T-helper 2 cell treated with Interferon-gamma antibody and Interleukin-4, amounts not matched to agents 5 μg/mL and 100 μg/mL, for 36 hours (primary cell): ENCODE results near the gene ZC3H7B.

ENCODE experiments used
- DNase-seq: peaks from one replicate; pipeline ENCODE4 v3.0.0; 2021; ENCODE audit warnings: low spot score
- H3K27ac Mint-ChIP-seq: one replicate; pipeline ENCODE4 v1.8.0; 2021; ENCODE audit warnings: mild to moderate bottlenecking, mixed read lengths
- H3K27me3 Mint-ChIP-seq: one replicate; pipeline ENCODE4 v1.8.0; 2021; ENCODE audit warnings: low read depth, mixed read lengths
- H3K36me3 Mint-ChIP-seq: one replicate; pipeline ENCODE4 v1.8.0; 2021; ENCODE audit warnings: low read depth, mixed read lengths
- H3K4me1 Mint-ChIP-seq: one replicate; pipeline ENCODE4 v1.8.0; 2021; ENCODE audit warnings: low read depth, mixed read lengths
- H3K4me3 Mint-ChIP-seq: one replicate; pipeline ENCODE4 v1.8.0; 2022; ENCODE audit warnings: mild to moderate bottlenecking, moderate library complexity, mixed read lengths
- H3K9me3 Mint-ChIP-seq: one replicate; pipeline ENCODE4 v1.8.0; 2021; ENCODE audit warnings: mixed read lengths

The ZC3H7B gene

GRCh38 chr22:41300661-41301060, 664 bp upstream of the ZC3H7B start:
- no peak for DNase-seq
- H3K4me1 Mint-ChIP-seq, result peaks cover 23% of the 10 kb centered on the region
- no peaks in the 10 kb centered on the region for H3K27me3 Mint-ChIP-seq
- peak overlapping the region; percentile 71 for H3K4me3 Mint-ChIP-seq
- peaks cover 3% of the 10 kb centered on the region for H3K36me3 Mint-ChIP-seq
- no peaks in the 10 kb centered on the region for H3K9me3 Mint-ChIP-seq
- peak overlapping the region; percentile 21 for H3K27ac Mint-ChIP-seq

GRCh38 chr22:41302021-41302767, 869 bp downstream of the ZC3H7B start:
- peak overlapping the region; percentile 71 for H3K4me3 Mint-ChIP-seq
- peaks cover 26% of the 10 kb centered on the region for H3K4me1 Mint-ChIP-seq
- DNase-seq, result no peak
- peak overlapping the region; percentile 74 for H3K27ac Mint-ChIP-seq
- H3K9me3 Mint-ChIP-seq, result no peaks in the 10 kb centered on the region
- H3K27me3 Mint-ChIP-seq, result no peaks in the 10 kb centered on the region
- peaks cover 3% of the 10 kb centered on the region for H3K36me3 Mint-ChIP-seq

DNA sequence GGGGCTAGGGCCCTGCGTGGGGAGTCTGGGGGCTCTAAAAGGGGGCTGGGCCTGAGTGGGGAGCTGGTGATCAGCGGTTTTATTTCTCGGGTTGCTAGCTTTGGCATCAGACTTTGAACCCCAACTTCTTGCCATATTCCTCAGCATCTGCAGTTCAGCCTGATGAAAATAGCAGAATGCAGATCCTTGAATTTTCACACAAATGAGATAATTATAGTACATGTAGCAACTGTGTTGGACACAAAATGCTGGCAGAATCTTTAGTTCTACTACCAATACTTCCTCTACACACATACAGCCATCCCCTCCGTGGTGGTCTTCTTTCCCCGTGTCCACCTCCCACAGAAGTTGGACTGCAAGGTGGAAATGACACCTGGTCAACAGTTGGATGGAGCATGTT, 1.5 kb downstream of the ZC3H7B start:
- H3K36me3 Mint-ChIP-seq, result peaks cover 3% of the 10 kb centered on the region
- no peak for DNase-seq
- peaks cover 26% of the 10 kb centered on the region for H3K4me1 Mint-ChIP-seq
- peak overlapping the region; percentile 65 for H3K4me3 Mint-ChIP-seq
- peak overlapping the region; percentile 74 for H3K27ac Mint-ChIP-seq
- no peaks in the 10 kb centered on the region for H3K27me3 Mint-ChIP-seq
- no peaks in the 10 kb centered on the region for H3K9me3 Mint-ChIP-seq

DNA sequence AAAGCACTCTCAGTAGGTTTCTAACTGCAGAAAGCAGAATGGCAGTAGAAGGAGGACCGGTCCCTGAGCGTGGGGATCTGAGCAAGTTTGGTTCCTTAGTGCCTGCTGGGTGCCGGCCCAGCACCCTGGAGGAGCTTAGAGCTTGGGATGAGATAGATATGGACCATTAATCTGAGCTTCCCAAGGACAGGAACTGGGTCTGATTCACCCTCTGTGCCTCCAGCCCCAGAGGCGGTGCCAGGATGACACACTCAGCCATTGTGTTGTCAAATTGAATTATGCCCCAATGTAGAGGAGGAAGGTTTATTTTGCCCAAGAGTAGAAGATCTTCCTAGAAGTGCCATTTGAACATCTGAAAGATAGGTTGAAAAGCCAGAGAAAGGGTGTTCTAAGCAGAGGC, 4.3 kb downstream of the ZC3H7B start:
- DNase-seq, result no peak
- Mint-ChIP-seq H3K27ac (peak overlapping the region; percentile 21), H3K9me3 (no peaks in the 10 kb centered on the region), H3K4me1 (peaks cover 28% of the 10 kb centered on the region), H3K4me3 (no peak overlapping the region), H3K36me3 (peaks cover 8% of the 10 kb centered on the region), H3K27me3 (no peaks in the 10 kb centered on the region)

- H3K27me3 Mint-ChIP-seq, result no peaks in the 10 kb centered on the region
- no peak for DNase-seq
- H3K9me3 Mint-ChIP-seq, result no peaks in the 10 kb centered on the region
- no peak overlapping the region for H3K27ac Mint-ChIP-seq
- peaks cover 25% of the 10 kb centered on the region for H3K4me1 Mint-ChIP-seq
- H3K4me3 Mint-ChIP-seq, result no peak overlapping the region
- peaks cover 11% of the 10 kb centered on the region for H3K36me3 Mint-ChIP-seq
Measured at GRCh38 chr22:41308054-41308453, 6.7 kb downstream of the ZC3H7B start.

GRCh38 chr22:41308544-41308947, 7.2 kb downstream of the ZC3H7B start:
- Mint-ChIP-seq H3K9me3 (no peaks in the 10 kb centered on the region), H3K4me1 (peaks cover 21% of the 10 kb centered on the region), H3K36me3 (peaks cover 11% of the 10 kb centered on the region), H3K4me3 (no peak overlapping the region), H3K27me3 (no peaks in the 10 kb centered on the region), H3K27ac (peak overlapping the region; percentile 65)
- no peak for DNase-seq

DNA sequence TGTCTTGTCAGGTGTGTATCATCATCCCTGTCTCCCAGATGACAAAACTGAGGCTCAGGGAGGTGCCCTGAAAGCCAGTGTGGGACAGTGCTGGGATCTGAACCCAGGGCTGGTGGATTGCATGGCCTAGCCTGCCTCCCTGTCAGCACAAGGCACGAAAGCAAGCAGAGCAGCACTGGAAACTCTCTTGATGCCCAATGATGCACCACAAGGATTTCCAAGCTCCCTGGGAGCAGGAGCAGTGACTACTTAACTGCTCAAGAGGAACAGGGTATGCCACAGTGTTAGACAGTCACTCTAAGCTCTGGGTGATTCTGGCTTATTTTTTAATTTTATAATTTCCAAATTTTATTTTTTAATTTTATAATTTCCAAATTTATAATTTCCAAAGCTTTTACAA, 9.0 kb downstream of the ZC3H7B start:
- Mint-ChIP-seq H3K4me1 (peaks cover 15% of the 10 kb centered on the region), H3K36me3 (peaks cover 8% of the 10 kb centered on the region), H3K4me3 (no peak overlapping the region), H3K9me3 (no peaks in the 10 kb centered on the region), H3K27me3 (no peaks in the 10 kb centered on the region), H3K27ac (no peak overlapping the region)
- no peak for DNase-seq

GRCh38 chr22:41311487-41311886, 10.2 kb downstream of the ZC3H7B start:
- H3K36me3 Mint-ChIP-seq, result peaks cover 8% of the 10 kb centered on the region
- no peaks in the 10 kb centered on the region for H3K9me3 Mint-ChIP-seq
- no peak overlapping the region for H3K4me3 Mint-ChIP-seq
- peak overlapping the region; percentile 51 for H3K27ac Mint-ChIP-seq
- H3K27me3 Mint-ChIP-seq, result no peaks in the 10 kb centered on the region
- no peak for DNase-seq
- peaks cover 10% of the 10 kb centered on the region for H3K4me1 Mint-ChIP-seq

- Mint-ChIP-seq H3K36me3 (peaks cover 7% of the 10 kb centered on the region), H3K4me3 (no peak overlapping the region), H3K27me3 (no peaks in the 10 kb centered on the region), H3K4me1 (peaks cover 12% of the 10 kb centered on the region), H3K9me3 (no peaks in the 10 kb centered on the region), H3K27ac (no peak overlapping the region)
- no peak for DNase-seq
Measured at GRCh38 chr22:41314821-41315220, 13.5 kb downstream of the ZC3H7B start.

GRCh38 chr22:41315586-41315985, 14.3 kb downstream of the ZC3H7B start:
- Mint-ChIP-seq H3K36me3 (peaks cover 9% of the 10 kb centered on the region), H3K9me3 (no peaks in the 10 kb centered on the region), H3K27ac (no peak overlapping the region), H3K4me3 (no peak overlapping the region), H3K4me1 (peaks cover 12% of the 10 kb centered on the region), H3K27me3 (no peaks in the 10 kb centered on the region)
- no peak for DNase-seq

- no peak for DNase-seq
- Mint-ChIP-seq H3K4me3 (no peak overlapping the region), H3K36me3 (peaks cover 20% of the 10 kb centered on the region), H3K27me3 (no peaks in the 10 kb centered on the region), H3K9me3 (no peaks in the 10 kb centered on the region), H3K27ac (no peak overlapping the region), H3K4me1 (peaks cover 5% of the 10 kb centered on the region)
Measured at GRCh38 chr22:41320416-41321240, 19.3 kb downstream of the ZC3H7B start.

DNA sequence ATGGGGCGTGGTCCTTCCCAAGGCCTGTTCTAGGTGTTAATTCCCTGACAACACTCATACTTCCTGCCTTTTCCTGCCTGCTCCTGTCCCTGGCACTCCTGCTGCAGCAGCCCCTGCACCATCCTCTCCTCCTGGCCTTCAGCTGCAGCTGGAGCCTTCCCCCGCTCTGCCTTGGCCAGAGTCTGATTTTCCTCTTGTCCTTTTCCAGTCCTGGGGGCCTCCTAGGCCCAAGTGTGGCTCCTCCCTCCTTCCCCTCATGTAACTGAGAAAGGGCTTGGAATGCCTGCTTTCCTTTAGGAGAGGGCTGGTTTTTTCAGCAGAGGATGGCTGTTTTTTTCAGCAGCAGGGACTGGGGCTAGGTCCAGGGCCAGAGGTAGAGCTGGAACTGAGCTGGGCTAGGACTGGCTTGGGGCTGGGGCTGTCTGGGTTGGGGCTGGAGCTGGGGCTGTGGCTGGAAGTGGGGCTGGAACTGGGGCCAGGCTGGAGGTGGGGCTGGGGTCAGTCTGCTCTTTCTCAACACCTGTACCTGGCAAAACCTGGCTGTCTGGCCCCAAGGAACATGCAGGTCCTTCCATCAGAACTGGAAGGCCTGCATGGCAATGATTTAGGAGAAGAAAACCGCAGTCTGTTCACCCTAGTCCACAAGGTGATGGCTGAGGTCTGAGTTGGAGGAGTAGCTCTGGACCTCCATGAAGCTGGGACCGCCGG, 23.6 kb downstream of the ZC3H7B start:
- DNase-seq, result no peak
- H3K27me3 Mint-ChIP-seq, result no peaks in the 10 kb centered on the region
- no peak overlapping the region for H3K4me3 Mint-ChIP-seq
- no peaks in the 10 kb centered on the region for H3K4me1 Mint-ChIP-seq
- peaks cover 39% of the 10 kb centered on the region for H3K36me3 Mint-ChIP-seq
- no peaks in the 10 kb centered on the region for H3K9me3 Mint-ChIP-seq
- H3K27ac Mint-ChIP-seq, result no peak overlapping the region

DNA sequence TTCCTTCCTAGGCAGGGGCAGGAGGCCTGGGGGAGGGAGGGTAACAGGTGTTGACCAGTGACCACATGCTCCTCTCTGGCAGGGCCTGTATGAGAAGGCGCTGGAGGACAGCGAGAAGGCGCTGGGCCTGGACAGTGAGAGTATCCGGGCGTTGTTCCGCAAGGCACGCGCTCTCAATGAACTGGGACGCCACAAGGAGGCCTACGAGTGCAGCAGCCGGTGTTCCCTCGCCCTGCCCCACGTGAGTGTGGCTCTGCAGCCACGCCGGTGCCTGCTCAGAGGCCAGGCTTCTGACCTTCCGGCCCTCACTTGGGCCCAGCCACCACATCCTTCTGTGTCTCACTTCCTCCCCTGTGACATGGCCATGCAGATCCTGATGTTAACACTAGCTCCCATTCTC, 25.8 kb downstream of the ZC3H7B start:
- Mint-ChIP-seq H3K36me3 (peaks cover 46% of the 10 kb centered on the region), H3K27ac (no peak overlapping the region), H3K4me3 (no peak overlapping the region), H3K27me3 (no peaks in the 10 kb centered on the region), H3K9me3 (no peaks in the 10 kb centered on the region), H3K4me1 (no peaks in the 10 kb centered on the region)
- DNase-seq, result no peak

GRCh38 chr22:41330169-41330568, 28.8 kb downstream of the ZC3H7B start:
- Mint-ChIP-seq H3K27me3 (no peaks in the 10 kb centered on the region), H3K36me3 (peaks cover 43% of the 10 kb centered on the region), H3K4me1 (no peaks in the 10 kb centered on the region), H3K4me3 (no peak overlapping the region), H3K9me3 (no peaks in the 10 kb centered on the region), H3K27ac (no peak overlapping the region)
- DNase-seq, result no peak
